HG03469 (cell line): ENCODE measurements around the gene GBP4.

ENCODE experiments used
- ATAC-seq: cut with Tn5 transposase; IDR thresholded peaks from one replicate; pipeline ENCODE4 v1.9.1; 2021; ENCODE audit warnings: mild to moderate bottlenecking, moderate library complexity, moderate number of reproducible peaks; ENCODE audit not compliant: unreplicated experiment

GBP4 gene

GRCh38 chr1:89172468-89173143, 26.1 kb downstream of the GBP4 start:
- ATAC-seq = no peak

GRCh38 chr1:89171067-89171438, 27.7 kb downstream of the GBP4 start:
- no peak for ATAC-seq

- ATAC-seq = no peak
Observed at GRCh38 chr1:89170170-89171066, 28.3 kb downstream of the GBP4 start.

- no peak for ATAC-seq
Observed at GRCh38 chr1:89169166-89169565, 29.6 kb downstream of the GBP4 start.

- ATAC-seq = no peak
Observed at GRCh38 chr1:89167590-89168230, 31.0 kb downstream of the GBP4 start.

- ATAC-seq = no peak
Observed at GRCh38 chr1:89166705-89167104, 32.0 kb downstream of the GBP4 start.

- no peak for ATAC-seq
Observed at GRCh38 chr1:89165811-89166210, 32.9 kb downstream of the GBP4 start.

- no peak for ATAC-seq
Observed at GRCh38 chr1:89151047-89151446, 47.7 kb downstream of the GBP4 start.

GRCh38 chr1:89149976-89150375, 48.8 kb downstream of the GBP4 start:
- ATAC-seq = no peak

GRCh38 chr1:89149229-89149628, 49.5 kb downstream of the GBP4 start:
- ATAC-seq = no peak

GRCh38 chr1:89147678-89148658, 50.8 kb downstream of the GBP4 start:
- ATAC-seq = no peak

- ATAC-seq = no peak
Observed at GRCh38 chr1:89146721-89147120, 52.0 kb downstream of the GBP4 start.

- no peak for ATAC-seq
Observed at GRCh38 chr1:89143484-89143883, 55.3 kb downstream of the GBP4 start.

- no peak for ATAC-seq
Observed at GRCh38 chr1:89142160-89142559, 56.6 kb downstream of the GBP4 start.

GRCh38 chr1:89133747-89134146, 65.0 kb downstream of the GBP4 start:
- no peak for ATAC-seq
